DMS79 treated with DMSO at 0.1 percent for 48 hours (cell line): ENCODE results near the gene SPACDR.
A peak's percentile ranks its signal among the peaks of the same experiment; 100 is the strongest.

ENCODE experiments used
- DNase-seq: peaks from one replicate; lab custom pipeline; 2025; lab: John Stamatoyannopoulos, UW

The SPACDR gene

DNA sequence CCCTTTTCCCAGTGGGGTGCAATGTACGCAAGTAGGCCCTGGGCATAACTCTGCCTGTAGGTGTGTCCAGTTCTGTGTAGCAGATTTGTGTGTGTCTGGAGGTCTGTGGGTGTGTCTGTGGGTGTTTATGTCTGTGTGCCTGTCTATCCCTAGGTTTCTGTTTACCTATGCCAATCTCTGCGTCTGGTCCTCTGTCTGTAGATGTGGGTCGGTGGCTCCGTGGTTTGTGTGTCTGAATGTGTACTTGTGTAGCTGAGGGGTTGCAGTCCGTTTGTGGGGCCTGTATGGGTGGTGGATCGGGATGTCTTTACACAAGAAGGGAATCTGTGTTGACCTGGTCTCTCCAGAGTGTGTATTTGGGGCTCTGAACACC is 20.6 kb upstream of the SPACDR start:
- DNase-seq: no peak

DNA sequence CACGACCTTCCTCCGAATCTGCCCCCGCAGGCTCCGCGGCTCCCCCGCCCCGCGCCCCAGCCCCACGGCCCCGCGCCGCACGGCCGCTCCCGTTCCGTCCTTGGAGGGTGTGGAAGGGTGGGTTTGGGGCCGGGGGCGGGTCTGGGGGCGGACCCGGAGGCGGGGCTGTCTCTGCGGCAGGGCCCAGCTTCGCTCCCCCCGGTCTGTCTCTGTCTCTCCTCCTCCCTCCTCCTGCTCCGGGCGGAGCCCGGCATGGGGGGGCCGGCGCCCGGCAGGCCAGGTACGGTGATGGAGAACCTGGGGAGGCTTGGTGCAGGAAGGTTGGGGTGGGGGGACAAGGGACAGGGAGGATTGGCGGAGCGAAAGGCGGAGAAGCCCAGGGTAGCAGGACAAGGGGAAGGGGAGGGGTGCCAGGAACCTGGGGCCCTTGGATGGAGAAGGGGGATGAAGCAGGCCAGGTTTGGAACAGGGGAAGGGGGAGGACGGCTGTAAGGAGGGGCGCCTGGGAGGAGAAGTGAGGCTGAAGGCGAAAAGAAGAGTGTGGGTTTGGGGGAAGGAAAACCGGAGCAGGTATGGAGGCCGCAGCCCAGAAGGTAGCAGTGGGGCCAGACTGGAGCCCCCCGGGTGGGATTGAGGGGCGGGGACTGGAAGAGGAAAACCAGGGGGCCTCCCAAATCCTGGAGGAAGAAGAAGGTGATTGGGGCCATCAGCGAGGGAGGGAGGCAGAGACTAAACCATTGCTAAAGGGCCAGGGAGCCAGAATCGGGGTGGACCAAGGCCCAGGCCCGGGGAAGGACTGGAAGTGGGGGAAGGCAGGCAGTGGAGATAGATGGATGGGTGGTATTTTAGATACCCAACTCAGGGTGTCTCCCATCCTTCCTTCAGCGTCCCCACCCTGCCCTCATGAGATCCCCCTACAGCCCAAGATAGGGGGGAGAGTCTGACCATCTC is 19.9 kb upstream of the SPACDR start, which contains the start of gene NYAP1:
Gene NYAP1 (plus strand): TSS at position 206 of the 951 bp plus-strand sequence. CDS start 1,385 bp downstream, outside the sequence.
- peak; percentile 55 for DNase-seq

DNA sequence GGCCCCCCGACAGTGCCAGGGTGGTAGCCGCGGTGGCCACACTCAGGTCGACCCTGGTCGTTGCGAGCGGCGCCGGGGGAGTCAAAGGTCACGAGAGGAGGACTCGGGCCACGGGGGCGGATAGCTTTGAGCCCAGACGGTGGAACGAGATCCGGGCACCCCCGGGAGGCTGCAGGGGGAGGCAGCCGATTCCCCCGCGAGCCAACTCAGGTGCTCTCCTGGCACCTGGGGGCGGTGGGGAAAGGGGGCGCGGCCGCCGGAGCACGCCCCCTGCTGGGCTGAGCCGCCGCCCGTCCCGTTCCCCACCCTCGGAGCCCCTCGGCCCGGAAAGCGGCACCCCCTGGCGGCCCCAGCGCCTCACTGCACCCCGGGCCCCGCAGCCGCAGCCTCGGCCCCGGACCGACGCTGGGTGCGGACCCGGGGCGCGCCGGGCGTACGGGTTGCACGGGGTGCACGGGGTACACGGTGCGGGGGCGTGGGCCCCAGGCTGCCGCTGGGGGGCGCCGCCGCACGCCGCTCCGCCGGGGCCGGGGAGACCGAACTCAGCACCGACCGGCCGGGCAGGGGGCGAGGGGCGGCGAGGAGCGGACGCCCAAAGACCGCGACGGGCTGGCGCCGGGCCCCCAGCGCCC is 19.1 kb upstream of the SPACDR start:
- peak; percentile 38 for DNase-seq

DNA sequence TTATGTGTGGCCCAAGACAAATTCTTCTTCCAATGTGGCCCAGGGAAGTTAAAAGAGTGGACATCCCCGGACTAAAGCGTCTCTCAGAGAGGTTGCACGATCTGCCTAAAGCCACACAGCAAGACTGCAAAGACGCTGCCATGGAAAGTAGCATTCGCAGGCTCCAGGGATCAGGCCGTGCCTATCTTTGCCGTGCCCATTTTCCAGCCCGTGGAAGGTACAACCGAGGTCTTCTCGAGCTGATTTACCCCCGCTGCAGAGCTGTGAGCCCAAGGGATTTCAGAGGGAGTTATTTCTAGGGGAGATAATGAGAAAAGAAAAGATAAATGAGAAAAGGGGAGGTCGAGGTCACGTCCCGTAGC is 18.6 kb upstream of the SPACDR start:
- no peak for DNase-seq

DNA sequence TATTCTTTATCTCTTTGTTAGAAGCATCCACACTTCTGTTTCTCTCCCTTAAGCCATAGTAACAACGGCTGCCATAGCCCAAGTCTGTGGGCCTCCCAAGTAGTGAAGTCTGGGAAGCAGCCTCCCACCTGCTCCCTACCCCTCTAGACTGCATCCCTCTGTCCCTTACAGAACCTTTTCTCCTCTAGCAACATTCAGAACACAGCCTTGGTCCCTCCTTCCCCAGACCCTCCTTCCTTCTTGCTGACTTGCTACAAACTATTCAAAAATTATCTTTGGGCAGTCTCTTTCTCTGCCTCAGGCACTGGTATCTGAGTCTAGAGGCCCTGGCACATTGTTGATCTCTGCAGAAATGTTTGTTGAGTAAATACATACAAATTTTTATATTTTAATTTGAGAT is 17.4 kb upstream of the SPACDR start:
- no peak for DNase-seq

DNA sequence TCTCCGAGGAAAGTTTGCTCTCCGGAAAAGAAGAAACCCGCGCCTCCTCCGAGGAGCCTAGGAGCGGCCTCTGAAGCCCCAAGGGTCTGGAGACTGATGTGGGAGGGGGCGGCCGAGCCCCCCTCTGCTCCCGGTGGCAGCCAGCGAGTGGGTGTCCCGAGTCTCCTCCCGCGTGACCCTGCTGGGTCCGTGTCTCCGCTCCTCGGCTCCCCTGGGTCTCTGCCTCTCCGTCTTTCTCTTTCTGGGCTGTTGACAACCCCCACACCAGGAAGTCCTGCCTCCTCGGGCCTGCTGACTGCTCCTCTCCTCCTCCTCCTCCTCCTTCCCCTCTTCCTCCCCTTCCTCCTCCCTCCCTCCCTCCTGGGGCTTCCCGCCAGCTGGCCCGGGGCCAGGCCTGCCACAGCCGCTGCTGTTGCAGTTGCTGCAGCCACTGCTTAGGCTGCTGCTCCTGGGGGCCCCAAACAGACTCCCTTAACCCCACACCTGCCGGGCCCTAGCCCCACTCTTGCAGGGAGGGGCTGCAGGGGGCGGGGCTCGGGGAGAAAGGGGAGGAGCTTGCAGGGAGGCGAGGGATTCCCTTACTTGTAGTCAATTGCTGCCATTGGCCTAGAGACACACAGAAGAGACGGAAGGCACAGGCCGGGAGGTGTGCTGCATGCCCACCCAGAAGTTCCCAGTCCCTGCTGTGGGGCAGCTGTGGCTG is 15.0 kb upstream of the SPACDR start, which contains the start of gene TSC22D4:
Gene TSC22D4 (minus strand): TSS at position 257 of the 703 bp plus-strand sequence. CDS start 1,176 bp downstream, outside the sequence.
- DNase-seq: peak; percentile 74

DNA sequence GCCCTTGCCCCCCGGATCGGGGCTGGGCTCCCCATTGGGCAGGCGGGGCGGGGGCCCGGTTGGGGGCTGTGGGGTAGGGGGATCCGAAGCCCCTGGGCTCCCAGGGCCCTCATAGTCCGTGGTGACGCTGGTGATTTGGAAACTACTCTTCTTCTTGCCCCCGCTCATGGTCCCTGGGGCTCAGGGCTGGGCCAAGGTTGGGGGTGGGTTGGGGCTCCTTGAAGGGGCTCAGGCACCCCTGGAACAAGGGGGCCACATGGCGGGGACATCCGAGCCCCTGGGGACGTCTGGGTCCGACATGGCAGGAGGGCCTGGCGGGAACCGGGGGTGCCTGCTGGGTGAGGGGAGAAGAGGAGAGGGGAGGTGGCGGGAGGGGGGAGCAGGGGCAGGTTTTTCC is 13.8 kb upstream of the SPACDR start:
- no peak for DNase-seq

DNA sequence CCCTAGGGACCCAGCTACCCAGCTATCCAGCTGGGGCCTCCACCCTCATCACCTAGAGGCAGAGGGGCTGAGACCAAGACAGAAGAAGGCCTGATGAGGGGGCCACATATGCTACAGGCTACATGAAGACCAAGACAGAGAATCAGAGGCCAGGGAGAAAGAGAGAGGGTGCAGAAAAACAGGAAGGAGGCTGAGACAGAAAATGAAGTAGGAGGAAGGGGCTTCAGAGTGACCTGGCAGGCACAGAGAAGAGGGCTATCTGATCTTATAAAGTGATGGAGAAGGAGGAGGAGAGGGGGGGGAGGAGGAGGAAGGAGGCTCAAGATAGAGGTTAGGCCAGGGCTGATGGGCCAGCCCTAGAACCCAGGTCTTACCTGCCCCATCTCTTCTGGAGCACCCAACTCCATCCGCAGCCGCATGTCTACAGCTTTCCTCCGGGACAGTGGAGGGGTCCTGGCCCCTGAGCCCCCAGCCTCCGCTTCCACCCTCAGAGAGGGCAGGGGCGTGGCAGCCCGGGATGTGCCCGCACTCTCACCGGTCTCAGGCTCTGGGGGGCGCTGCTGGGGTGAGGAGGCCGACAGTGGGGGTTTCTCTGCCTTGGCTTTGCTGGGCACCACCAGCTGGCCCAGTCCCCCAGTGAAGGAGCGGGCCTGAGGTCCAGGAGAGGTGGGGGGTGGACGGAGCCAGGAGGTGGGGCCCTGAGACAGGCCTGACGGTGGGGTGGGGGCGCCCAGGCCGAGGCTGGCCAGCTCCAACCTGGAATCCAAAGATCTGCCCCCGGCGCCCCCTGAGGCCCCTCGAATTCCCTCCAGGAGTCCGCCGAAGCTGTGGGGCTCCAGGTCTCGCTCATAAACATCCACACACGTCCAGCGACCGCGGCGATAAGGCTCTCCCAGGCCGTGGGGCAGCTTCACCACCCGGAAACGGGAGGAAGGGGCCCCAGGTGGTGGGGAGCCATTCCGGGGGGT is 13.1 kb upstream of the SPACDR start:
- no peak for DNase-seq

DNA sequence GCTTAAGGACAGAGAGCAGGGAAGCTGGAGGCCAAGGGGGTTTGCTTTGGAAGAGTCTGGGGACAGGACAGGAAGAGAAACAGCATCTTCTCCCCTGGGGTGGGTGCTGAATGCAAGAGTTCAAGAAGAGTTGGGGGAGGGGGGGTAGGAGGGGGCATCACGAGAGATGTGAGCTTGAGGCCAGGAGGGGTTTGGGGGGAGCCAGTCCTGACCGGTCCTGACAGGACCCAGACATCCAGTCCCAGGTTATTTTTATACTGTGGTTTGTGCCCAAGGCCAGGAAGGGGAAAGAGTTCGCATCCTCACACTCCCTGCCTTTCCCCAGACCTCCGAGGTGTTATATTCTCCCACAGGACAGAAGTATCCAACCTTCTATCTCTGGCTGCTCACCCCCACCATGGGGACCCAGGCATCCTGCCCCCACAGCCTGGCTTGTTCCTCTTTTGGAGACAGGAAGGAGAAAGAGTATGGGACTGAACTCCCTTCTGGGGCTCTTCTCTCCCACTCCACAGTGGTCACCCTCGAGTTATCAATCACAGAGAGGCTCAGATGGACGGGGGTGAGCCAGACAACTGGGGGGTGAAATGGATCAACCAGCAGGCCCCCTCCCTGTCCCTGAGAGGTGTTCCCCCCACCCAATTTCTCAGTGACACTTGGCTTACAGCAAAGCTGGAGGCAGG is 12.2 kb upstream of the SPACDR start:
- no peak for DNase-seq

DNA sequence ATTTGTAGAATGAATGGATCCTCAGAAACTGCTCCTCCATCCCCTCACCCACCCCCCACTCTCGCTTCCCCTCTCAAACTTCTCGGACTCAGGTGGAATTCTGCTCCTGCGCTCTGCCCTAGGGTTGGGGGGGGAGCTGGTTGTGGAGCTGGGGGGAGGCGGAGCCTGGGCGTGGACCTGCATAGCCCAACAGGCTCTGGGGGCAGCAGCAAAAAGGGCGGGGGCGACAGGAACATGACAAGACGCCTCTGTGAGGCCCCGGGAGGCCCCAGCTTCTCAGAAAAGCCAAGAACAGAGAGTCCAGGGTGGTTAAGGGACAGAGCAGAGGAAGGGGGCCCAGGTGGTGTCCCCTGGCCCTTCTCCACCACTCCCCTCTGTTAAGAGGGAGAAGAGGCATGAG is 11.5 kb upstream of the SPACDR start:
- no peak for DNase-seq

DNA sequence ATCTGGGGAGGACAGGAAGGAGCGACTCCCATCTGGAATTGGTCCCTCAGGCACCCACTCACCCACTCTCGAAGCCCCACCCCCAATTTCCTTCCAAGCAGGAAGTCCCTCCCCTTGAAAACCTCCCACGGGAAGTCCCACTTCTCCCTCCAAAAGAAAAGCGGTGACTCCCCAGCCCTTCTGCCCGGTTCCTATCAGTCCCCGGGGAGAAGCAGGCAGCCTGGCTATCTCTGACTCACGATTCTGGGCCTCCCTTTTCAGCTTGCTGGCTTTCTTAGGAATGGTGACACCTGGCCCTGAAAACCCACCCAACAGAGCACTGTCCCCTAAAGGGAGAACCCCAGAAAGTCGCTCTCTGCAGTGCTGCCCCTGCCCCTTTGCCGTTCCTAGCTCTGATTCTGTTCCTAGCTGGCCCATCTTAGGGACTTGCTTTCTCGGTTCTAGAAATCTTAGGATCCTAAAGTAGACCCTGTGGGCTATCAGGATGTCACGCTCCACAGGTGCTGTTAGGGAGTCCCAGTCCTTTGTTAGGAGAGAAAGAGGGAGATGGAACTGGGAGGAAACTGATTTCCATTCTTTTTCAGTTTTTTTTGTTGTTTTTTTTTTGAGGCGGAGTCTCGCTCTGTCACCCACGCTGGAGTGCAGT is 8.9 kb upstream of the SPACDR start:
- no peak for DNase-seq

DNA sequence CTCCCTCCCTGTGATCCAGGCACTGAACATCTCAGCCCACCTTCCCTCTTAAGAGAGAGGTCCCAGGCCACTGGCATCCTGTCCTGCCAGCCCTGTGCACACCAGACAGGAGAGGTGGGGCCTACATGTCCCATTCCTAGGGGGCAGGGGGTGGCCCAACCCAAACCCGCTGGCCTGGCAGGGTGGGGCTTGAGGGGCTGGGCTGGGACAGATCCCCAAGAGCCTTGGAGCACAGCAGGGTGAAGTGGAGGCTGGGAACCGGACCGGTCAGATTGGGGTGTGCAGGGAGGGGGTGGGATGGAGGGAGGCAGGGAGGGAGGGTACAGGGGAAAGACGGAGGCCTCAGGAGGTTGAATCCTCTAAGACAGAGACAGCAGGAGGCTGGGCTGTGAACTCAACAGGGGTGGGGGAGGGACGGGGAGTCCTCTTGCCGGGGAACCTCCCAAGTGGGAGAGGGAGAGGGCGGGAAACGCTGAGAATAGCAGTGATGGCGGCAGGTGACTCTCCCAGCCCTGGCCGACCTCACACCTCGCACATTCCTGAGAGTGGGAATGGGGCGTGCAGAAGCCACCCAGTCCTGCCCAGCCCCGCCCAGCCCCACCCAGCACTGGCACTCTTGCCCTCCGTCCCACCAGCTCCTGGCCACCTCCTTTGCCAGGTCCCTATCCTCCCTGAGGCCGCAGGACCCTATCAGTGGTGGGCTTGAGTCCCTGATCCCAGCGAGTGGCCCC is 8.2 kb upstream of the SPACDR start:
- DNase-seq: no peak

DNA sequence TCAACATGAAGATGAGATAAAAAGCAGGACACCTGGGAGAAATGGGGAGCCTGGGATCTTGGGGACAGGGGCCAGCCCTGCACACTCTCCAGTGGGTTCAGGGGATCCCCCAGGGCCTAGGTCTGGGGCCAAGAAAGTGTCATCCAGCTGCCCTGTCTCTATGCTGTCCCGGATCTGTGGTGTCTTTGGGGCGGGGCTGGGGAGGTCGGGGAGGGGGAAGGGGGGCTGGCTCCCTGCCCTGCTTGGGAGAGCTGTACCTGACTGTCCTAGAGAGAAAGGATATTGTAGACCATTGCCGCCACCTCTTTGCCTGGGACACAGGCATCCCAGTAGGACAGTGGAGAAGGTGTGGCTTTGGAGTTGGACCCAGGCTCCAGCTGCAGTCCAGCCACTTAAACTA is 7.0 kb upstream of the SPACDR start:
- DNase-seq: no peak

DNA sequence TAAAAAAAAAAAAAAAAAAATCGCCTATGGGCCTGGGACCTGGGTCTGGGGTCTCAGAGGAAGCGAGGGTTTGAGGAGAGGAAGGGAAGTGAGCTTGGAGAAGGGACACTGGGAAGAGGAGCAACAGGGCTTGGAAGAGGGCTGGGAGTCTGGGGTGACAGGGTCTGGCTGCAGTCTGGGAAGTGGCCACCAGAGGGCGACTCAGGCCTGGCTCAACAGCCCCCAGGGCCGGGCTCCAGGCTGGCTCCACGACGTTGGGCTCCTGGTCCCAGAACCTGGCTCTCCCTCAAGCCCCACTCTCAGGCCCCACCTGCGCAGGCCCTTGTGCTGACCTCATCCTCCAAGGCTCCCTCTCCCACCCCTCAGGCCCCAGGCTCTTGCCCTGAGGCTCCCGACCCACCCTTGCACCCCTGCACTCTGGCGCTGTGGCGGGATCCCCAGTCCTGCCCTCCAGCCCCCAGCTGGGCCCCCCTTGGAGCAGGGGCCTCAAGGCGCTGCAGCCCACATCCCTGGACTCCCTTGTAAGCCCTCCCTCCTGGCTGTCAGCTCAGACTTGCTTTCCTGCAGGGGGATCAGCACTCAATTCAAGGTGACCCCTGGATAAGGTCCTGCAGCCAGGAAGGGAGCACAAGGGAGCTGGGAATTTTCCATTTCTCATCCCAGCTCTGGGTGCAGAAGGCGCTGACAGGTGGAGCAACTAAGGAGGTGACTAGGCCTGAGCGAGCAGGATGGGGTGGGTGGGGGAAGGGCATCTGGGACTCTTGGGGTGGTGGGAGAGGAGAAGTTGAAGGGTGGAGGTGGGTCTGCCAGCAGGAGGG is 5.4 kb upstream of the SPACDR start:
- DNase-seq: peak; percentile 71

DNA sequence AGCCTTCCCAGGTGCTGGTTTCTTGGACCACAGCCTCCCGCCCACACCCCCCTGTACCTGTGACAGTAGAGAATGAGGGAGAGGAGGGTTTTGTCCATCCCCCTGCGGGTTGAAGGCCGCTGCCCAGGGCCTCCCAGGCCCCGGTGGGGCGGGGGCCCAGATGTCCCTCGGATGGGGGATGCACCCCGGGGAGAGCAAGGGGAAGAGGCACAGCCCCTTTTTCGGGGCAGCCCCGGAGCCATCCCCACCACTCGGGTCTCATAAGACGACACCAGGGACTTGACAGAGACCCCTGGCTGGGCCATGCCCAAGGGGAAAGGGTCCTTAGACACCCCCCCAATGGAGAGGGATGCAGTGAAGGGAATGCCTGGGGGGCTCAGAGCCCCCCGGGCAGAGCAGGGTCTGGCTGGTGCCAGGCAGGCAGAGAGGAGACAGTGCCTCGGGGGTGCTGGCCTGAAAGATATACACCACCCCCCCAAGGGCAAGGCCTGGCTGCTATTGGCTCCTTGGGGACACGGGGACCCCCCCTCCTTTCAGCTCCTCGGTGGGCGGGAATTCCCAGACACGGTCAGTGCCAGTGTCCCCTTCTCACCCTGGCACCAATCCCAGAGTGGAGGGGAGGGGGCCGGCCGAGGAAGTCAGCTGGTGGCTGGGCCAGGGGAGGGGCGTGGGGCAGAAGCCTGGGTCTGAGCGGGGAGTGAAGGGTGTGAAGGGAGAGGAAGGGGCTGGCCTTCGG is 3.7 kb upstream of the SPACDR start:
- DNase-seq: peak; percentile 8

DNA sequence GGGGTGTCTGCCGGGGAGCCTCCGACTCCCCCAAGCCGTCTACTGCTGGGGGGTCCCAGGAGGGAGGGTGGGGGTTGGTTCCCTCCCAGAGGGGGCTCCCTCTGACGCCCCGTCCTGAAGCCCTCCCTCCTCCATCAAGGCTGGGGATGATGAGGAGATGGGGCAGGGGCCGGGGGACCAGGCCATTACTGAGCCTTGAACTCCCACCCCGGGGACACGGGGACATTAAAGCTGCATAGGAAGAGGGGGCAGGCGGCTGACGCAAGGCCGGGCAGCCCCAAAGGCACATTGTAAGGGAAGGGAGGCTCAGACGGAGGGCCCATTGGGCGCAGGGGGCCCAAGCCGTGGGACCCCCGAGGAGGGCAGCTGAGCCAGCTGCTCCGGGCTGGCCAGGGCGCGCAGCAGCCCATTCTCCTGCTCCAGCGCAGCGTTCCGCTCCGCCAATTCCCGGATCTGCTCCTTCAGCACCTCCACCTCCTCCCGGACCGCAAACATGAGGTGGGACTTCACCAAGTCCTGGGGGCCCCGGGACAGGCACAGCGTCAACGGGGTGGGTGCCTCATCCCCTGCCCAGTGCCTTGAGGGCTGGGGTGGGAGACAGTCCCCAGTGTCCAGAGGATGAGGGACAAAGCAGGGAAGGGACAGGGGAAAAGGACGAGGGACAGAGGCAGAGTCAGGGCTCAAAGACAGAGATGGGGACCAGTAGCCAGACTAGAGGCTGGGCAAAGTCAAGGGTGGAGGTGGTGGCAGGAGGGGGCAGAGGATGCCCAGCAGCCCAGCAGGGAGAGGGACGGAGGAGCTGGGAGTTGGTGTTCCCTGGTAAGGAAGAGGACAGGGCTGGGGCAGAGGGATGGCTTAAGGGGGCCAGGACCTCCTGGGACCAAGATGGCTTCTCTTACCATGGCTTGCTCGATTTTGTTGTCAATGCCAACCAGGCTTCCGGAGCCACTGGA is 2.9 kb upstream of the SPACDR start:
- DNase-seq: no peak
